Liver (tissue), 3 donors: Measurements from ENCODE around the gene CCNC.

Experiments
- ATF3 ChIP-seq: IDR thresholded peaks from 2 replicates; pipeline ENCODE4 v1.6.1; 2016; ENCODE audit warnings: antibody characterized with exemption
- GABPA ChIP-seq, 2 donors: IDR thresholded peaks in 1 of 2; conservative IDR thresholded peaks in 1 of 2; 2 replicates each; pipeline ENCODE4 v1.6.1; 2016; ENCODE audit warnings: antibody characterized with exemption in 2 of 2, mild to moderate bottlenecking in 1 of 2, moderate library complexity in 1 of 2
- JUND ChIP-seq, 2 donors: IDR thresholded peaks; 2 replicates each; pipeline ENCODE4 v1.6.1; 2016; ENCODE audit warnings: antibody characterized with exemption in 2 of 2
- REST ChIP-seq: IDR thresholded peaks from 2 replicates; pipeline ENCODE4 v1.6.1; 2016; ENCODE audit warnings: antibody characterized with exemption, mild to moderate bottlenecking
- SP1 ChIP-seq: IDR thresholded peaks from 2 replicates; pipeline ENCODE4 v1.6.1; 2018; ENCODE audit warnings: antibody characterized with exemption, mild to moderate bottlenecking
- TAF1 ChIP-seq: conservative IDR thresholded peaks from 2 replicates; pipeline ENCODE4 v1.6.1; 2016; ENCODE audit warnings: antibody characterized with exemption, mild to moderate bottlenecking
- YY1 ChIP-seq: IDR thresholded peaks from 2 replicates; pipeline ENCODE4 v1.6.1; 2016; ENCODE audit warnings: antibody characterized with exemption, mild to moderate bottlenecking
- TF ChIP-seq, protein P1 (sequence below): fragments of 150-350 bp; IDR thresholded peaks from 2 replicates; pipeline ENCODE4 v1.5.1; 2017; ENCODE audit warnings: improper control_type of control experiment, low read depth, low read length; ENCODE audit not compliant: missing input control
- donor health status: healthy.
- donor health status: healthy.

DNA sequence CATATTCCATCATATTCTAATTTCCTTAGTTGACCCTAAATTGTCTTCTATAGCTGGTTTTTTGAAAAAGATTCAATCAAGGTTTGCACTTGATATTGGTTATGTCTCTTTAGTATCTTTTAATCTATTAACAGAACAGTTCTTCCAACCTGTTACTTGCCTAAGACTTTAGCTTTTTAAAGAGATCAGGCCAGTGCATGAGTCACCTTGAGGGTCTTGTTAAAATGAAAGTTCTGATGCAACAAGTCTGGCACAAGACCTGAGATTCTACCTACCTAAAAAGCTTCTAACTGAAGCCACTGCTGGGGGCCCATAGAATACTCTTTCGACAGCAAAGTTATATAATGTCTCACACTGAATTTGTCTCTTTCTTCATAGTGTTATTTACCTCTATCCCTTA lies 56.4 kb downstream of the CCNC start:
- TF ChIP-seq, protein P1, sequence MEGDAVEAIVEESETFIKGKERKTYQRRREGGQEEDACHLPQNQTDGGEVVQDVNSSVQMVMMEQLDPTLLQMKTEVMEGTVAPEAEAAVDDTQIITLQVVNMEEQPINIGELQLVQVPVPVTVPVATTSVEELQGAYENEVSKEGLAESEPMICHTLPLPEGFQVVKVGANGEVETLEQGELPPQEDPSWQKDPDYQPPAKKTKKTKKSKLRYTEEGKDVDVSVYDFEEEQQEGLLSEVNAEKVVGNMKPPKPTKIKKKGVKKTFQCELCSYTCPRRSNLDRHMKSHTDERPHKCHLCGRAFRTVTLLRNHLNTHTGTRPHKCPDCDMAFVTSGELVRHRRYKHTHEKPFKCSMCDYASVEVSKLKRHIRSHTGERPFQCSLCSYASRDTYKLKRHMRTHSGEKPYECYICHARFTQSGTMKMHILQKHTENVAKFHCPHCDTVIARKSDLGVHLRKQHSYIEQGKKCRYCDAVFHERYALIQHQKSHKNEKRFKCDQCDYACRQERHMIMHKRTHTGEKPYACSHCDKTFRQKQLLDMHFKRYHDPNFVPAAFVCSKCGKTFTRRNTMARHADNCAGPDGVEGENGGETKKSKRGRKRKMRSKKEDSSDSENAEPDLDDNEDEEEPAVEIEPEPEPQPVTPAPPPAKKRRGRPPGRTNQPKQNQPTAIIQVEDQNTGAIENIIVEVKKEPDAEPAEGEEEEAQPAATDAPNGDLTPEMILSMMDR: no peak
- no peak for TF ChIP-seq GABPA (IDR thresholded peaks at IDR 0.05 in 1 of 2, conservative IDR thresholded peaks at IDR 0.05 in 1 of 2)
- no peak for TF ChIP-seq TAF1
- TF ChIP-seq JUND (IDR thresholded peaks at IDR 0.05): no peak
- no peak for TF ChIP-seq YY1
- no peak for TF ChIP-seq SP1
- TF ChIP-seq ATF3: no peak
- no peak for TF ChIP-seq REST
